GM10266 (cell line): ENCODE results near the gene RPGRIP1L.

Source experiments
- DNase-seq: peaks from one replicate; pipeline ENCODE4 v3.0.0; 2012; ENCODE audit errors: extremely low spot score
- CTCF ChIP-seq: IDR thresholded peaks from 2 replicates; pipeline ENCODE4 v1.5.1; 2012; ENCODE audit warnings: mild to moderate bottlenecking, low read depth; ENCODE audit not compliant: control insufficient read depth, insufficient read depth; ENCODE audit errors: missing control alignments

RPGRIP1L gene

GRCh38 chr16:53631236-53632025 lies 72.2 kb downstream of the RPGRIP1L start:
- TF ChIP-seq CTCF: no peak

DNA sequence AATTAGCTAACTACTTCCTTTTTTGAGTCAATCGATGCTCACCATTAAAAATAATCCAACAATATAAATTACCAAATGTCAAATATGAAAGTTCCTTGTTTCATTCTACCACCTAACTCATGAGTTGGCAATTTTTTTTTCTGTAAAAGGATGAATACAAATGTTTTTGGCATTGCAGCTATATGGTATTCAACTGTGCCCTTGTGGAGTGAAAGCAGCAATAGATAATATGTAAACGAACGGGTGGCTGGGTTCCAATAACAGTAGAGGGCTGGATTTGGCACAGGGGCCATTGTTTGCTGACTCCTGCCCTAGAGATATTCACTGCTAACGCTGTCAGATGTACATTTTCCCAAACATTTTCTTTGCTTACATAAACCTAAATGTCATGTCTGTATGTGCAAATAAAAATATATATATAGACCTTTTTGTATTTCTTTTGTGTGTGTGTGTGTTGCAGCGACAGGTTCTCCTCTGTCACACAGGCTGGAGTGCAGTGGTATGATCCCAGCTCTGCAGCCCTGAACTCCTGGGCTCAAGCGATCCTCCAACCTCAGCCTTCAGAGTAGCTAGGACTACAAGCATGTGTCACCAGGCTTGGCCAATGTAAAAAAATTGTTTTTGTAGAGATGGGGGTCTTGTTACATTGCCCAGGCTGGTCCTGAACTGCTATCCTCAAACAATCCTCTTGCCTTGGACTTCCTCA lies 73.9 kb downstream of the RPGRIP1L start:
- DNase-seq: no peak
- no peak for TF ChIP-seq CTCF

More at GRCh38 chr16:53631236-53632025, 72.2 kb downstream of the RPGRIP1L start:
- no peak for DNase-seq

- DNase-seq: no peak
- no peak for TF ChIP-seq CTCF
These were observed 74.5 kb downstream of the RPGRIP1L start for GRCh38 chr16:53629151-53629550.

GRCh38 chr16:53626811-53627210 lies 76.8 kb downstream of the RPGRIP1L start:
- DNase-seq: no peak
- TF ChIP-seq CTCF: no peak

DNA sequence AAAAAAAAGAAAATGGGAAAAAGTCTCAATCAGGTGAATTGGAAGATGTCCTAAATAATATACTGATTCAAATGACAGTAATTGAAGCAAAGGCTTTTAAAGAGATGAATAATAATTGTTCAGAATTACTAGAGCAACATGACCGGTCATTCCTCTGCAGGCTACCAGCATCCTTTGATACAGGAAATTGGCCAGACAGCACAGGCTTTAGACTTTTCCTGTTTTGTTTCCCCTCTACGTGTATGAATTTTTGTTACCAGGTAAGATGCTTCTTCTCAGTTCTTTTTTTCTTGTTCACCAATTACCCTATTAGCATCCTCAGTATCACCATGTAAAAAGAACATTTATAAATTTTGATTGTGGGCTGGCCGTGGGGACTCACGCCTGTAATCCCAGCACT lies 77.5 kb downstream of the RPGRIP1L start:
- no peak for TF ChIP-seq CTCF
- no peak for DNase-seq

DNA sequence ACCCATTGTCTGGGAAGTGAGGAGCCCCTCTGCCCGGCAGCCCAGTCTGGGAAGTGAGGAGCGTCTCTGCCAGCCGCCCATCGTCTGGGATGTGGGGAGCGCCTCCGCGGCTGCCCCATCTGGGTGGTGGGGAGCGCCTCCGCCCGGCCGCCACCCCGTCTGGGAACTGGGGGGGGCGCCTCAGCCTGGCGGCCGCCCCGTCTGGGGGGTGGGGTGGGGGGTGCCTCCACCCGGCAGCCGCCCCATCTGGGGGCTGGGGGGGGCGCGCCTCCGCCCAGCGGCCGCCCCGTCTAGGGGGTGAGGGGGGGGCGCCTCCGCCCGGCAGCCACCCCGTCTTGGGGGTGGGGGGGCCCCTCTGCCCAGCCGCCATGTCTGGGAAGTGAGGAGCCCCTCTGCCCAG lies 78.4 kb downstream of the RPGRIP1L start:
- no peak for TF ChIP-seq CTCF
- no peak for DNase-seq

- no peak for TF ChIP-seq CTCF
These were observed 81.3 kb downstream of the RPGRIP1L start for GRCh38 chr16:53622315-53622714.

More at GRCh38 chr16:53622315-53622714, 81.3 kb downstream of the RPGRIP1L start:
- DNase-seq: no peak
